Gastrocnemius medialis (tissue), 4 donors: Measurements from ENCODE around the gene THY1.

Experiments
- POLR2A ChIP-seq, 2 donors: fragments of 450-650 bp; IDR thresholded peaks; one replicate each; pipeline ENCODE4 v1.6.1; 2017; ENCODE audit warnings: antibody characterized with exemption in 2 of 2, mild to moderate bottlenecking in 2 of 2, moderate library complexity in 2 of 2
- TF ChIP-seq, protein P1 (sequence below), 5 experiments: fragments of 450-650 bp in 3 of 5; fragments of 200-600 bp in 2 of 5; sonication (generic) in 2 of 5; IDR thresholded peaks in 4 of 5; conservative IDR thresholded peaks in 1 of 5; 1 replicate in 4 of 5; 2 replicates in 1 of 5; pipeline ENCODE4 v1.5.1; 2016 to 2019; ENCODE audit warnings: antibody characterized with exemption in 5 of 5, mild to moderate bottlenecking in 3 of 5, moderate library complexity in 3 of 5

DNA sequence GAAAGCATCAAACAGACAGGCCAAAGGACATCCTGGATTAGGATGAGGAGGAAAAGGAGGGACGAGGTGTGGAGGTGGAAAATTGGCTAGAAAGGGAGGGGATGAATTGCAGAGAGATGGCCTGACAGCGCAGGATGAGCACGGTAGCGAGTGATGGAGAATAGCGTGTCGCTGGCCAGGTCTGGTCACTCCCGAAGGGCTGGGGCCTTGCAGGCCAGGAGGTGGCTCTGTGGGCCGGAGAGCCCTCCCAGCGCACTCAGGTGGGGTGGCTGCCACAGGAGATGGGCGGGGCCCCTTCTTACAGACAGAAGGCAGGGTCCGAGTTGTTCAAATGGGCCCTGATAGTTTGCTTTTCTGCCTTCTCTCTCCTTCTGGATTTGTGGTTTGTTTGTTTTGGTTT lies 37.1 kb upstream of the THY1 start:
- TF ChIP-seq, protein P1, sequence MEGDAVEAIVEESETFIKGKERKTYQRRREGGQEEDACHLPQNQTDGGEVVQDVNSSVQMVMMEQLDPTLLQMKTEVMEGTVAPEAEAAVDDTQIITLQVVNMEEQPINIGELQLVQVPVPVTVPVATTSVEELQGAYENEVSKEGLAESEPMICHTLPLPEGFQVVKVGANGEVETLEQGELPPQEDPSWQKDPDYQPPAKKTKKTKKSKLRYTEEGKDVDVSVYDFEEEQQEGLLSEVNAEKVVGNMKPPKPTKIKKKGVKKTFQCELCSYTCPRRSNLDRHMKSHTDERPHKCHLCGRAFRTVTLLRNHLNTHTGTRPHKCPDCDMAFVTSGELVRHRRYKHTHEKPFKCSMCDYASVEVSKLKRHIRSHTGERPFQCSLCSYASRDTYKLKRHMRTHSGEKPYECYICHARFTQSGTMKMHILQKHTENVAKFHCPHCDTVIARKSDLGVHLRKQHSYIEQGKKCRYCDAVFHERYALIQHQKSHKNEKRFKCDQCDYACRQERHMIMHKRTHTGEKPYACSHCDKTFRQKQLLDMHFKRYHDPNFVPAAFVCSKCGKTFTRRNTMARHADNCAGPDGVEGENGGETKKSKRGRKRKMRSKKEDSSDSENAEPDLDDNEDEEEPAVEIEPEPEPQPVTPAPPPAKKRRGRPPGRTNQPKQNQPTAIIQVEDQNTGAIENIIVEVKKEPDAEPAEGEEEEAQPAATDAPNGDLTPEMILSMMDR (IDR thresholded peaks at IDR 0.05 in 4 of 5, conservative IDR thresholded peaks at IDR 0.05 in 1 of 5), result no peak
- no peak for TF ChIP-seq POLR2A (IDR thresholded peaks at IDR 0.05)
